CD1c-positive myeloid dendritic cell (primary cell): ENCODE data around the gene RHOC.
A peak's percentile ranks its signal among the peaks of the same experiment; 100 is the strongest.

ENCODE experiments used
- DNase-seq: peaks from one replicate; pipeline ENCODE4 v3.0.0-alpha.2; 2016; ENCODE audit errors: extremely low spot score

Gene RHOC

DNA sequence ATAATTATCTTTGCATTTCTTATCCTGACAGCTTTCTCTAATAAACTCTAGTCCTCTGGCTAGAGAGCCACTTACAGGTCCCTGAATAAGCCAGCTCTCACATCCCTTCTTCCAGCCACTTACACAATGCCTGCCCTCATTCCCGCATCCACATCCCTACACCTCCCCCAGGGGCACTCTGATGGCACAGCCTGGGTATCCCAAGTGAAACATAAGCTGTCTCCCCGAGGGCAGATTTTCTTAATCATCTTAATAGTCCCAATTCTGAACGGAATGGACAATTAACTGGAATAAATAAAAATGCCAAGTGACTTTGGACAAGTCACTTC lies 4.9 kb downstream of the RHOC start:
- no peak for DNase-seq

DNA sequence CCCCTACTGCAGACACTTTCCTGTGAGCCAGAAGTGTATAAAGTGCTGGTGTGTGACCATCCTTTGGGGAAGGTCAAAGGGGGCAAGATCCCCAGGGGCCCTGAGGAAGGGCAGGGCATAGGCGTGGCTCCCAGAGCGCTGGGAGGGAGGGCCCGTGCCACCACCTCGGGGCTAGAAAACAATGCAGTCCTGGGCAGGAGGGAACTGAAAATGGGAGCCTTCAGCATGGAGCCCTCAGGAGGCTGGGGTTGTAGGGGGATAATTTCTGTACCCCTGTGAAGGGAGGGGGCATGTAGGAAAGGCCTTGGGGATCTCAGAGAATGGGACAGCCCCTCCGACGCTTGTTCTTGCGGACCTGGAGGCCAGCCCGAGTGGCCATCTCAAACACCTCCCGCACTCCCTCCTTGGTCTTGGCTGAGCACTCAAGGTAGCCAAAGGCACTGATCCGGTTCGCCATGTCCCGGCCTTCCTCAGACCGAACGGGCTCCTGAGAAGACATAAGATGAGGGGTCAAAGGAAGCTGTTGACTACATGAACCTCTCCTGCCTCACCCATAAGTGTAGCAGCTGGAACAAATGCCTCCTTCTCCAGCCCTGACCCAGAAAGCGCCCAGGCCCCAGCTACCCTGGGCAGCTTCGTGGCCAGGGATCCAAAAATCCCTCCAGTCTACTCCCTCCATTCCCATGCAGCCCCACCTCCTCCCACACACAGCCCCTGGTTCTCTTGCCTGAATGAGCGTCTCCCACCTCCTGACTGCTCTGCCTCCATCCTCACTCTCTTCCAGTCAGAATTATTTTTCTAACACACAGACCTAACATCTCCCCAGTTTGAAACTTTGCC lies 5.5 kb downstream of the RHOC start:
- DNase-seq, result peak; percentile 33

DNA sequence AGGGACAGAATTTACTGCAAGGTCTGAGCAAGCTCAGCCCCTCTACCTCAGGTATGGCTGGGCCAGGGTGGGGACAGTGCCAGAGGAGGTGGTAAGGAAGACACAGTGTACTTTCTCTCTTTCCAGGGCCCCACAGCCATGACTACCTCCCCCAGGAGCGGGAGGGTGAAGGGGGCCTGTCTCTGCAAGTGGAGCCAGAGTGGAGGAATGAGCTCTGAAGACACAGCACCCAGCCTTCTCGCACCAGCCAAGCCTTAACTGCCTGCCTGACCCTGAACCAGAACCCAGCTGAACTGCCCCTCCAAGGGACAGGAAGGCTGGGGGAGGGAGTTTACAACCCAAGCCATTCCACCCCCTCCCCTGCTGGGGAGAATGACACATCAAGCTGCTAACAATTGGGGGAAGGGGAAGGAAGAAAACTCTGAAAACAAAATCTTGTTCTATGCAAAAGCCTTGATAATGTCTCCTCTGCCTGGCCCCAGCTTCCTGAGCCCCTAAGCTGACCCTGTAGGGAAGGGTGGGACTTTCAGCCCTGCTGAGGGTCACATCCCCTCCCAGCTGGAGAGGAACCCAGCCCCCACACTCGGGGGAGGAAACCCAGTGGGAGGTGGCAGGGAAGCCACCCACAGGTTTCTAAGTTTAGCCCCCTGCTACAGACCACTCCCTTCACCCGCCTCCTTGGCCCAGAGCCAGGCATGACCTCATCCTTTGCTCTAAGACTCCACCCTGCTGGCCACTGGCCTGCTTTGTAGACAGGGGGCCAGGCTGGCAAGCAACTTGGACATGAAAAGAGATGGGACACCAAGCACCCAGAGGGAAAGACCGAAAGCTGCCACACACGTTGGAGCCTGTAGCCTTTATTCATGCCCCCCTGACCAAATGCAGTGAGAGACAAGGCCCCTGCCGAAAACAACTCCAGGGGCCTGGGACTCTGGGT lies 6.4 kb downstream of the RHOC start:
- peak; percentile 87 for DNase-seq

DNA sequence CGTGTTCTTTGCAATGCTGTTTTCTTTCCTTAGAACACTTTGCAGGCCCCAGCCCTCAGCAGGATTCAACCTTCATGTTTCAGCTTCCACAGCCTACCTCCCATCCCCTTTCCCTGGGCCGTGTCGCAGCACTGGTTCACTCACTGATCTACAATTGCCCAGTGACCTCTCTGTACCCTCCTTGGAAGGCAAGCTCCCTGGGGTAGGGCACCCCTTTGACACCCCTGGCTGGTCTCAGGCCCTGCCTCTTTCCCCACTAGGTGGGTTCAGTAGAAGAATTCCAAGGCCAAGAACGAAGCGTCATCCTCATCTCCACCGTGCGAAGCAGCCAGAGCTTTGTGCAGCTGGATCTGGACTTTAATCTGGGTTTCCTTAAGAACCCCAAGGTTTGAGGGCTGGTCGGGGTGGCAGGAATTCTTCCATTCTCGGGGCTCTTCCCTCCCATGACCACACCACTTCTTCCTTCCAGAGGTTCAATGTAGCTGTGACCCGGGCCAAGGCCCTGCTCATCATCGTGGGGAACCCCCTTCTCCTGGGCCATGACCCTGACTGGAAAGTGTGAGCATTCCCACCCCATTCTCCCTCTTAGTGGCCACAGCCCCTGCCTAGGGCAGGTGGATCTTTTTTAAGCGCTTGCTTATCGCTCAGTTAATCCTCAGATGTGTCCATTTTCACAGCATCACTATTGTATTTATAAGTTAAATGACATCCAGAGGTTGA lies 7.3 kb downstream of the RHOC start:
- no peak for DNase-seq

DNA sequence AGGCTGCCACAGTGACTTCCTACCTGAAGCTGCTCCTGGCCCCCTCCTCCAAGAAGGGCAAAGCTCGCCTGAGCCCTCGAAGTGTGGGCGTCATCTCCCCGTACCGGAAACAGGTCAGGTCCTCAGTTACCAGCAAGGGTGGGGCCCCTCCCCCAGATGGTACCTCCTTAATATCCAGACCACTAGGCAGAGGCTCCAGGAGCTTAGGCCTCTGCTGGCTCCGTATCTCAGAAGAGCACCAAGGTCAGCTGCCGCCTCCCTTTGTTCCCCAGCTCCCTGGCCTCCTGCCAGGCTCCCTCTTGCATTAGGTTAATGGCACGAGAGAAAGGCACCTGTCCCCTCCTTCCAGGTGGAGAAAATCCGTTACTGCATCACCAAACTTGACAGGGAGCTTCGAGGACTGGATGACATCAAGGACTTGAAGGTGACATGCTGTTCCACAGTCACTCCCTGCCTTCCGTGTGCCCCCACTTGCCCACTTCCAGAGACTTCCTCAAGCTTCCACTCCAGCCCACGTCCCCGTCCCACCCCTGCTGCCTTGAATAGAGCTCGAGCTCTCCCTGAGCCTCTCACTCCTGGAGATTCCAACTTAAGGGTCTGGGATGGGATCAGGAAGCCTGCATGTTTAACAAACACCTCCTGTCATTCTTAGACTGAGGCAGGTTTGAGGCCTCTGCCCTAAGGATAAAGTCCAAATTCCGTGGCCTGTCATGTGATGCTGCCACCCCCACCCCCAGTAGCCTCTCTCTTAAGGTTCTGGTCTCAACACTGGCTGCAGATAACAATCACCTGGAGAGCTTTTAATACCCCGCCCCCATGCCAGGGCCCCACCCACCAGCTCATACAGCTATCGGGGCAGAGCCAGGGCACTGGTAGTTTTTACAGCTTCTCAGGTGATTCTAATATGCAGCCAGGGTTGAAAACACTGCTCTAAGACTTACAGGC lies 8.3 kb downstream of the RHOC start:
- DNase-seq, result no peak

DNA sequence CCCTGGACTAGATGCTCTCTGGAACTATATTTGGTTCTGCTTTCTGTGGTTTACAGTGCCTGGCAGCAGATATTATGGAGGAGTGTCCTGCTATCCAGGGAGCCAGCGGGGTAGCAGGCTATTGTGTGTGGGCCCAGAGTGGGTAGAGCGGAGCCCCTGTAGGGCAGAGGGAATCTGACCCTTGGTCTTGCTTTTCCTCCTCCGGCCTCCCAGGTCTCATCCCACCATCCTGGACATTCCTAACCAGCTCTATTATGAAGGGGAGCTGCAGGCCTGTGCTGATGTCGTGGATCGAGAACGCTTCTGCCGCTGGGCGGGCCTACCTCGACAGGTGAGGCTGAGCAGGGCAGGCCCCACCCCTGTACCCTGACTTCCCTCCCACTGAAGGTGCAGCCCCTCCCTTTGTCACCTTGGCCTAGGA lies 9.1 kb downstream of the RHOC start:
- DNase-seq, result no peak

DNA sequence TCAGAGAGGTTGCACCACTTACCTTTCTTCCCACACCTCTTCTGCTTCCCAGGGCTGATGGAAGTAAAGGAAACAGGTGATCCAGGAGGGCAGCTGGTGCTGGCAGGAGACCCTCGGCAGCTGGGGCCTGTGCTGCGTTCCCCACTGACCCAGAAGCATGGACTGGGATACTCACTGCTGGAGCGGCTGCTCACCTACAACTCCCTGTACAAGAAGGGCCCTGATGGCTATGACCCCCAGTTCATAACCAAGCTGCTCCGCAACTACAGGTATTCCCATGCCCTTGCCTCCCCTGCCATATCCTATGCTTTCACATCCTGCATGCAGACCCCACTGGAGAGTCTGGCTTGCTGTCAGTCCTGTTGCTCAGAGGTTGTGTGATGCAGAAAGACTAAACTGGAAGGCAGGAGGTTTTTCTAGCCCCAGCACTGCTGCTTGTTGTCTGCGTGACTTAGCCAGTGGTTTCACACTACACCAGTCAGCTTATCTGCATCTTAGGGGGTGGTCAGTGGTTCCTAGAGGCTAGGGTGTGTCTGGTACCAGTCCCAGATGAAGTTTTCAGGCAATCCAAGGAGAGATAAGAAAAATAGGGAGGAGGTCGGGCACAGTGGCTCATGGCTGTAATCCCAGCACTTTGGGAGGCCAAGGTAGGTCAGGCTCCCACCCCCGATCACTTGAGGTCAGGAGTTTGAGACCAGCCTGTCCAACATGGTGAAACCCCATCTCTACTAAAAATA lies 10.2 kb downstream of the RHOC start:
- DNase-seq, result no peak

DNA sequence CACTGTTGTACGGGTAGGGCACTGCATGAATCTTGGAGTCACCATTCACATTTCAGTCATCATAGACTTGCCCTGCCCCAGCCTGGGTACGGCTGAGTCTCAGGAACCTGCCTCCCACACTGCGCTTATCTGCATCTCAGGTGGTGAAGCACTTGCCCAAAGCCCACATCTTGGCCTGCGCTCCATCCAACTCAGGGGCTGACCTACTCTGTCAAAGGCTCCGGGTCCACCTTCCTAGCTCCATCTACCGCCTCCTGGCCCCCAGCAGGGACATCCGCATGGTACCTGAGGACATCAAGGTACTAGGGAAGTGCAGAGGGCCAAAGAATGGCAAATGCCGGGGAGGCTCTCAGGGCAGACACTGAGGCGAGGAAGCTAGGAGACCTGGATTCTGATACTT lies 11.7 kb downstream of the RHOC start:
- no peak for DNase-seq

DNA sequence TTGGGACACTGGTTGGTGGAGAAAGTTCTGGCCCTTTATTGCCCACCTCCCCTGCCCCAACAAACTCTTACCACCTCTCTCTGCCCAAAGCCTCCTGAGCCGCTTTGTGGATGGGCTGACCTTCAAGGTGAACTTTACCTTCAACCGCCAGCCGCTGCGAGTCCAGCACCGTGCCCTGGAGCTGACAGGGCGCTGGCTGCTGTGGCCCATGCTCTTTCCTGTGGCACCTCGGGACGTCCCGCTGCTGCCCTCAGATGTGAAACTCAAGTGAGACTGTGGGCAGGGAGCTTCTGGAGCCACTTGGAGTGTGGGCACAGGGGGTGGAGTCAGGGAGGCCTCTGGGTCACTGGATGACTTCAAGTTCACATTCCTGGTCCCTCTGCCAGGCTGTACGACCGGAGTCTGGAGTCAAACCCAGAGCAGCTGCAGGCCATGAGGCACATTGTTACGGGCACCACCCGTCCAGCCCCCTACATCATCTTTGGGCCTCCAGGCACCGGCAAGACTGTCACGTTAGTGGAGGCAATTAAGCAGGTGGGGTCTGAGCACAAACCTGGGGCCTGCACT lies 12.5 kb downstream of the RHOC start:
- no peak for DNase-seq

DNA sequence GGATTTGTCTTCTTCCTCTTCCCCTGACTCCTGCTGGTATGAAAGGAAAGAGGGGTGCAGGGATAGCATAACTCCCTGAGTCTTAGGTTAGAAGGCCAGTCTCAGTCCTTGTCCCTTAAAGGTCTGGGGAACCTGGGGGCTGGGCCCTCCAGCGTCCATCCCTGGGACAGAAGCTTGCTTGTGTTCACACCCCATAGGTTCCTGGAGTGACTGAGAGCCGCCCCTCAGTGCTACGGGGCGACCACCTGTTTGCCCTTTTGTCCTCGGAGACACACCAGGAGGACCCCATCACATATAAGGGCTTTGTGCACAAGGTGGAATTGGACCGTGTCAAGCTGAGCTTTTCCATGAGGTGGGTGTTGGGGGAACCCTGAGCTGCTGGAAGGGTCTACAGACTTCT lies 13.1 kb downstream of the RHOC start:
- no peak for DNase-seq

DNA sequence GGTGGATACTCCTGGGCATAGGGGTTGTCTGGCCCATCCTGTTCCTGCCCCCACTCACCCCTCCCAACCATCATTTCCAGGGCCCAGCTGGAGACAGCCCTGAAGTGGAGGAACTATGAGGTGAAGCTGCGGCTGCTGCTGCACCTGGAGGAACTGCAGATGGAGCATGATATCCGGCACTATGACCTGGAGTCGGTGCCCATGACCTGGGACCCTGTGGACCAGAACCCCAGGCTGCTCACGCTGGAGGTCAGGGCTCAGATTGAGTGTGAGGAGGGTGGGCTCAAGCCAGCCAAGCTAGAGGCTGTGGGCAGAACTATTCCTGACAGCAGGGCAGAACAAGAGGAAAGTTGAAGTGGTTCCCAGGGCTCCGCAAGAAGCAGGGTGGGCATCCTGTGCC lies 14.2 kb downstream of the RHOC start:
- no peak for DNase-seq

DNA sequence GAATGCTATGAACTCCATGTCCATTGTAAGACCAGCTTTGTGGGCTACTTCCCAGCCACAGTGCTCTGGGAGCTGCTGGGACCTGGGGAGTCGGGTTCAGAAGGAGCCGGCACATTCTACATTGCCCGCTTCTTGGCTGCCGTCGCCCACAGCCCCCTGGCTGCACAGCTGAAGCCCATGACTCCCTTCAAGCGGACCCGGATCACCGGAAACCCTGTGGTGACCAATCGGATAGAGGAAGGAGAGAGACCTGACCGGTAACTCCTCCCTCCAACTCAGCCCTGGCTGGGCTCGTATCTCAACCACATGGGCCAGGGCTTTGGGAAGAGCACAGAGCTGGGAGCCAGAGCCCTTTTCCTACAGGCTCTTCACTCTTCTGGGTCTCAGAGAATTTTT lies 17.1 kb downstream of the RHOC start:
- DNase-seq, result no peak

DNA sequence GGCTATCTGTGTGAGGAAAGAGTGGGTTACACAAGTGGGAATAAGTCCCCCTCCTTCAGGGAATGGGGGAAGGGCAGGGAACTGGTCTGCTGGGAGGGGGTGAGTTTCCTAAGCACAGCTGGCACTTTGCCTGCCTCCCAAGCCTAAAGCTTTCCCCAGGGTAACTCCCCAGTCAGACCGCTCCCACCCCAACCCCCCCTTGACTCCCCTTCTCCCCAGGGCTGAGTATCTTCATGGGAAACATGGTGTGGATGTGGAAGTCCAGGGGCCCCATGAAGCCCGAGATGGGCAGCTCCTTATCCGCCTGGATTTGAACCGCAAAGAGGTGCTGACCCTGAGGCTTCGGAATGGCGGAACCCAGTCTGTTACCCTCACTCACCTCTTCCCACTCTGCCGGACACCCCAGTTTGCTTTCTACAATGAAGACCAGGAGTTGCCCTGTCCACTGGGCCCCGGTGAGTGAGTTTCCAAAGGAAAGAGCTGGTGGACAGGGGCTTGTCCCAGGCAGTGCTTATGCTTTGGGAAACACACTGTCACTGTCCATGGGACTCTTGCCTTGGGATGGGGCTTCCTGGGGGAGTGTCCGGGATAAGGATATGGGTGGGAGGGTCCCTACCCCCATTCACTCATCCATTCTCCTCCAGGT lies 17.6 kb downstream of the RHOC start:
- no peak for DNase-seq

DNA sequence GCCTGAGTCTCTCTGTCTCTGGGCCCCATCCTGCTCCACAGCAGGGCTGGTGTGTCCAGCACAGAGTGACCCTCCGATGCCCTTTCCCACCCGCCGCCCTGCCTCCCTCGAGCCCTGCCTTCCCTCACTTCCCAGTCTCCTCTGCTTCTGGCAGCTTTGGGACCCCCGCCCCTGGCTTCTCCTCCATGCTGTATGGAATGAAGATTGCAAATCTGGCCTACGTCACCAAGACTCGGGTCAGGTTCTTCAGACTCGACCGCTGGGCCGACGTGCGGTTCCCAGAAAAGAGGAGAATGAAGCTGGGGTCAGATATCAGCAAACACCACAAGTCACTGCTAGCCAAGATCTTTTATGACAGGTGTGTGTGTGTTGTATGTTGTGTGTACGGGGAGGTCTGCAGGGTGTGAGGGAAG lies 18.1 kb downstream of the RHOC start:
- no peak for DNase-seq

DNA sequence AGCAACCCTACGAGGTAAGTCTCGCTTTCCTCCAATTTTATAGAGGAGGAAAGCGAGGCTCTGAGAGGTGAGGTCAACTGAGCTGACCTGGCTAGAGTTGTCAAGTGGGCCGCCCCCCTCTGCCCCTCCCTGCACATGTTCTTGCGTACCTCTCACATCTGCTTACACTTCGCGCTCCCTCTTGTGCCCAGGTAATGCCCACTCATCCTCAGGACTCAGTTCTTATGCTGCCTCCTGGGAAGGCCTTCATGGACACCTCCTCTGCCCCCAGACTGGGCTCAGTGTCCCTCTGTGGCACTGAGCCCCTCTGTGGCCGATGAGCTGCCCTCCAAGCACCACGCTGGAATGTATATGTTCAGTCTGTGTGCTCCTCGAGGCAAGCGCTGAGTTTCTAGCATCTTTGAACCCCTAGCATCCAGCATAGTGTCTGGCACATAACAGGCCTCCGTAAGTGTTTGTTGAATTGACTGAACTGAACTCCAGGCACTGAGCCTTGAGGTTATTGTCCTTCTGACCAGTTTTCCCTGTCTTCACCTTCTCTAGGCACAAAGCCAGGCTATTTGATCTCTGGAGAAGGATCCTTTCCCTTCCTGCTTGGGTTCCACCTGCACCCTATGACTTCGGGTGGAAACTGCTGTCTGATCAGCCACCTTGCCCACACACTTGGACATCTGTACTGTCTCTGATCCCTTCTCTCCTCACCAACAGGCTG lies 19.0 kb downstream of the RHOC start:
- DNase-seq, result no peak

DNA sequence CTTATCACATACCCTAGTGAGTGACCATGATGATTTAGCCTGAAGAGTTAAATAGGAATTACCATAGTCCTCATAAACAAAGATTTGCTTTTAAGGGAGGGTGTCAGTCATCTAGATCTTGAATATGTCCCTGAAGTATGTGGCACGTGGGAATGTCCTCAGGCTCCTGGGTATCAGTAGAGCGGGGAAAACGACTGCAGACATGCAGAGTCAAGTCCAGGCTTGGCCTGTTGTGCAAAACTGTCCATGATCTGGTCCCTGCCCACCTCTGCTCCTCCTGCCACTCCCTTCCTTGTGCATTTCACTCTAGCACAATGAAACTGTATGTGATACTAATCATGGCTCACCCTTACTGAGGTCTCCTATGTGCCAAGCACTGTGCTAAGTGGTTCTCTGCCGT lies 19.6 kb downstream of the RHOC start:
- DNase-seq, result no peak

DNA sequence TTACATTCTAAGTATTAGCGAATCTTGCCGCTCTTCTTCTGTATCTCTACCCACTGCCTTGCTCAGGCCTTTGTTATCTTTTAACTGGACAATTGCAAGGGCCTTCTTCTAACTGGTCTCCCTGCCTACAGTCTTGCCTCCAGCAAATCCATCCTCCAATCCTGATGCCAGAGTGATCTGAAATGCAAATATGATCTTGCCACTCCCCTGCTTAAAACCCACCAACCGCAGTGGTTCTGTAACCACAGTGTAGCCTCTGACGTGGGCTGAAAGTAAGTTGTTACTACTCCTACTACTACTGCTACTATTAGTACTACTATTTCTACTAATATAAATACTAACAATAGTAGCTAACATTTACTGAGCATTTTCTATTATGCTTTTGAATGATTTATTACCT lies 20.1 kb downstream of the RHOC start:
- DNase-seq, result no peak

DNA sequence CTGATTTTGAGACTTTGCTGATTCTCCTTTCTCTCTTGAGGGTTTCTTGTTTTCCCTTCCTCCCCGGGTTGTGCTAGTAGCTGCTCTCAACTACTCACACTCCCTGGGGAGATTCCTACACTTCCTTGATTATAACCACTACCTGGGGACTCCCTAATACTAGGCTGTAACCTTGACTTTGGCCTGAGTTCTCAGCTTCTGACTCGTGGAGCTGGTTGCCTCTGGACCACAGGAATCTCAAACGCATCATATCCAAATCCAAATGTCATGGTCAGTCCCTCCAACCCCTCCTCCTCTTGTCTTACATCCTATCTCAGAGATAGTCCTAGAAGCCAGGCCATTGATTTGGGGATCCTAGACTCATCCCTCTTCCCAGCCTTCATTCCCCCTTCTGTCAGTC lies 20.5 kb downstream of the RHOC start:
- no peak for DNase-seq

DNA sequence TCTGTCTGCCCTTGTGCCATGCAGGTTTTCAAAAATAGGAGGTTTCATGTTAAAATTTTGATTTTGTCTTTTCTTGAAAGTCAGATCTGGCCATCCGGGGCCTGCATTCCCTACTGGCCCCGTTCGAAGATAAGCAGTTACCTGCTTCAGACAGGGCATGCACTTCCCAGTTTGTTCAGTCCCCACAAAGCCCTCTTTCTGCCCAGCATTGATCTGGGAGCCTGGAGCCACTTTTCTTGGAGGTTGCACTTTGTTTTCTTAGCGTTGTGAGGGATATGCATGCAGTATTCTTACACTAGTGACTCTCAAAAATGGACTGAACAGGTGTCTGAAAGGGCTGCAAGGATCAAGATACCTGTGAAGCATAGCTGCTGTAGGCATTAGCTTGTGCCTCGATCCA lies 21.0 kb downstream of the RHOC start:
- DNase-seq, result no peak
